KOPT-K1 (cell line): ENCODE measurements around the gene GOT2.
"Not testable (repeated sequence)": the region's sequence is repeated elsewhere in the genome, so short reads cannot be mapped to it uniquely, and the experiment has no call there.

Experiments
- H3K27ac ChIP-seq: fragments of 200-600 bp; sonication (generic); 2 replicates; pipeline ENCODE4 v1.5.1; 2016; ENCODE audit warnings: antibody characterized with exemption, mild to moderate bottlenecking, low read depth, low read length; ENCODE audit not compliant: poor library complexity, severe bottlenecking
- H3K36me3 ChIP-seq: fragments of 200-600 bp; sonication (generic); 2 replicates; pipeline ENCODE4 v1.5.1; 2017; ENCODE audit warnings: antibody characterized with exemption, mild to moderate bottlenecking, low read length, moderate library complexity; ENCODE audit not compliant: insufficient read depth
- H3K9me3 ChIP-seq: fragments of 200-600 bp; sonication (generic); 2 replicates; pipeline ENCODE4 v1.5.1; 2017; ENCODE audit warnings: antibody characterized with exemption, low read length, mild to moderate bottlenecking; ENCODE audit not compliant: insufficient read depth, poor library complexity, severe bottlenecking

The GOT2 gene

DNA sequence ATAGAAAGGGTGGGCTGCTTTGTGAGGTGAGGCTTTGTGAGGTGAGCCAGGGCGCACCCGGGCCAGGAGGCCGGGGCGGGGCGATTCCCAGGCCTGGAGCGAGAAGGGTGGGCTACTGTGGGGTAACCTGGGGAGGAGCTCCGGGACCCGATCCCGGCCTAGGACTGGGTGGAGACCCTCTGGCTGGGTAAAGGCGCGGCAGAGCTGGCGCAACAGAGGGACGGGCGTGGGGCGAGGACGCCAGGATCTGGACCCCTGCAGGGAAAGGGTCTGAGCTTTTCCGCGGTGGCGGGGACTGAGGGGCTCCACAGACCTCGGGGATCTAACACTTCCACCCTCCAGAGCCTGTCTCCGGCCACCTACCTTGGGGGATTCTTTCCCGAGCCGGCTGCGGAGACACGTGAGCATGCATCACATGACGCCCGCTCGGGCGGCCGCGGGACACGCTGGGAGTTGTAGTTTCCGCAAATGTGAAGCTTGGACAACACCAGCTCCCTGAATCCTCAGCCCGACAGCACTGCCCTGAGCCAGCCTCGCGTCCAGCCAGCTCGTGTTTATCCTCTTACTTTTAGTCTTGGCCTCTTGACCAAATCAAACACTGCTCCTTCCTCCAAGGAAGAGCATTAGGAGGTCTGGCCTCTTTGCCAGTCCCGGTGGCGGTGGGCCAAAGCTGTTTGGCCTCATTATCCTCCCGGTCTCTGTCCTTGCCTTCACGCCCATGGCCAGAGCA, 49.6 kb downstream of the GOT2 start, which contains the start of gene SLC38A7:
Gene SLC38A7 (minus strand): TSS at position 417 of the 730 bp plus-strand sequence. CDS start 4,644 bp downstream, outside the sequence.
- H3K9me3 ChIP-seq, result no peaks in the 10 kb centered on the region
- H3K36me3 ChIP-seq, result no peaks in the 10 kb centered on the region
- H3K27ac ChIP-seq, result peak within 1 kb of the TSS; percentile 38

DNA sequence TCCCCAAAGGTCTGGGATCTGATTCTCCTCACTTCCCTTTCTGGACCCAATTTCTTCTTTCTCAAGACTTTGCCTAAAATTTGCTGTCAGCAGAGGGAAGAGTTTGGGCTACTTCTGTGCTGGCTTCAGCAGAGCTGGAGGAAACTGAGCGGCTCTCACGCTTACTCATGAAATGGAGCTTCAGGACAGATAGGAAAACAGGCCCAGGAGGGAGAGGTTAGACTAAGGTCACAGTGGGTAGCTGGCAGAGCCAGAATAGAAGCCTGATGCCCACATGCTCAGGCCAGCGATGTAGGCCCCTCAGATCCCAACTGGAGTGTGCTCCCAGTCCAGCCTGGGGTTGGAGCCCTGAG, 50.1 kb downstream of the GOT2 start:
- no peaks in the 10 kb centered on the region for H3K9me3 ChIP-seq
- peak overlapping the region; percentile 38 for H3K27ac ChIP-seq
- no peaks in the 10 kb centered on the region for H3K36me3 ChIP-seq

DNA sequence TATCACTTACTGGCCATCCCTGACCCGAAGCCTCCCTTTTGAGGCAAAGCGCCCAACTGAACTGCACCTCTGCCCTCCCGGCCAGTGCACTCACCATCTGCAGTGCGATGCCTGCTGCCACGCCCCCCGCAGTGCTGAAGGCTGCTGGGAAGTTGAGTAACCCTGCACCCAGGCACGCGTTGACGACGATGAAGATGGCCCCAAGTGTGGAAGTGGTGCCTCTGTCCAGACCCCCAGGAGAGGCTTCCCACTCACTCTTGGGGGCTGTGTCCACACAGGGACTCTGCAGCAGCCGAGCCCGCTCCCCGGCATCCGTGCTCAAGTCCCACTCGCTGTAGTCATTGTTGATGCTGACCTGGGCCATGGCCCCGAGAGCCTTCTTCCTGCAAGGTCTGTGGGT, 54.4 kb downstream of the GOT2 start:
- Histone ChIP-seq H3K9me3 (no peaks in the 10 kb centered on the region), H3K27ac (no peak overlapping the region), H3K36me3 (peaks cover 25% of the 10 kb centered on the region; the same call in 1 of the 2 replicates)

DNA sequence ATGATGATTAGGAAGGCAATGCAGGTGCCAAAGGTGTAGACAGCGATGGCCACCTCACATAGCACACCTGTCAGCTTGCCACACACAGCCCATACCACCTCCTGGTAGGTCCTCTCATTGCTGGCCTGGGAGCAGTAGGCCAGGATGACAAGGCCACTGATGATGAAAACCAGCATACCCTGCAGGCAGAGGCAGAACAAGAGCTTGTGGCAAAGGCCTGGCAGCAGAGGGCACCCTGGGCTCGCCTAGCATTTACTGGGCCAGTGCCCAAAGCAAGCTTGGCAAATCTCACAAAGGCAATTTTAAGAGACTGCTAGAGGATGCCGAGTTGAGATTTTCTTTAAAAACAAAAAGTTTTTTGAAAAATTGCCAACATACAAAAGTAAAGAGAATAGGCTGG, 55.4 kb downstream of the GOT2 start:
- H3K27ac ChIP-seq, result no peak overlapping the region
- H3K36me3 ChIP-seq, result peaks cover 29% of the 10 kb centered on the region; the same call in 1 of the 2 replicates
- H3K9me3 ChIP-seq, result no peaks in the 10 kb centered on the region

DNA sequence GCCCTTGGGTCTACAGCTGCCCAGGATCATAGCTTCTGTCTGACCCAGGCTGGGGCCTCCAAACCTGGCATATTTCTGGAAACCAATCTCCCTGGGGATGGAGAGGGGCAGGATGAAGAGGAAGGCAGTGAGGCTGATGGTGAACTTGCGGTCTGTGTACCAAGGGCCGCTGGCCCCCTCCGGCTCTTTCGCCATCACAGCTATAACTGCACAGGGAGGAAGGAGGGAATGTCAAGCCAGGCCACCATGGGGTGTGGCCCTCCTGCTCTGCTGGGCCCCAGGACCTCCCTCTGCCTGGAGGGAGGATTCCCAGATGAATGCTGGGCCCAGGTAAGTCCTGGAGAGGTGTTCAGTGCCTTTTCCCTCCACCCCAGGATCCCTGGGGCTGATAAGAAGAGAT, 55.8 kb downstream of the GOT2 start:
- Histone ChIP-seq H3K36me3 (peaks cover 29% of the 10 kb centered on the region; the same call in 1 of the 2 replicates), H3K27ac (no peak overlapping the region), H3K9me3 (no peaks in the 10 kb centered on the region)

DNA sequence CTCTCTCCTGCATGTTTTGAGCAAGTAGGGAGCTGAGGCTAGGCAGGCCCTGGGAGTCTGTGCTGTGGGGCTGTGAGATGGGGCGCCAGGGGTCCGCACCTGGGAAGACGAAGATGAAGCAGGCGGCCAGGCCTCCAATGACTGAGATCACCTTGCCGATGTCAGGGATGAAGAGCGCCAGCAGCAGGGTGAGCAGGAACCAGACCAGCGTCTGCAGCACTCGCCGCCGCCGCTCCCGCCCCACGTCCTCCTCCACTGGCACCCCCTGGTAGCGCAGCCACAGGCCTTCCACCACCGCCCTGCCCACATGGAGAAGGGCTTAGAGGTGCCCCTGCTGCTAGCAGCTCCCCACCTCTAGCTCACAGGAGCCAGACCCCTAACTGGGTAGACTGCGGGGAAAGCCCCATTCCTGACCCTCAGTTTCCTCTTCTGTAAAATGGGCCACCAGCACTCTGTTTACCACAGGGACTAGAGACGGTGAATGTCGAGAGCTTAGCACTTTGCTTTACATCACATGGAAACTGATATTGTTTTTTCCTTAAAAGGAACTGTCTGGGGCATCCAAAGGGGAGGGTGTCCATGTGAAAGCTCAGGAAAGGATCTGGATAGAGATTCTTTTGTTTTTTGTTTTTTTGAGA, 63.1 kb downstream of the GOT2 start:
- H3K36me3 ChIP-seq, result peaks cover 29% of the 10 kb centered on the region; the same call in 1 of the 2 replicates
- H3K9me3 ChIP-seq, result no peaks in the 10 kb centered on the region
- no peak overlapping the region for H3K27ac ChIP-seq

DNA sequence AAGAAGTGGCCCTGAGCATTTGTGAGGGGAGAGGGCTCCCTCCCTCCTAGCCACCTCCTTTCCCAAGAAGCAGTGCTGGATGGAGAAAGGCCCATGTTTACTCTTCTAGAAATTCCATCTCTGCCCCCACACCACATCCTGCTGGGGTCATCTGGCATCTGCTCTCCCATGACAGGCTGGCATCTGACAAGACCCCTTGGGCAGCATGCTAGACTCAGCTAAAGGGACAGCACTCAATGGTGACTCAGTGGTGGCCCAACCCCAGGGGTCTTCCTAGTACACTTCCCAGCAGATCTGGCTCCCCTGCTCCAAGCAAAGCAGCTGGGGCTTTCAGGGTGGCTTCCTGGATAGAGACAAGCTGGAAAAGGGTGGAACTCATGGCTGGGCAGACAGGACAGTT, 63.9 kb downstream of the GOT2 start:
- Histone ChIP-seq H3K36me3 (peaks cover 22% of the 10 kb centered on the region; the same call in 1 of the 2 replicates), H3K9me3 (no peaks in the 10 kb centered on the region), H3K27ac (no peak overlapping the region)

DNA sequence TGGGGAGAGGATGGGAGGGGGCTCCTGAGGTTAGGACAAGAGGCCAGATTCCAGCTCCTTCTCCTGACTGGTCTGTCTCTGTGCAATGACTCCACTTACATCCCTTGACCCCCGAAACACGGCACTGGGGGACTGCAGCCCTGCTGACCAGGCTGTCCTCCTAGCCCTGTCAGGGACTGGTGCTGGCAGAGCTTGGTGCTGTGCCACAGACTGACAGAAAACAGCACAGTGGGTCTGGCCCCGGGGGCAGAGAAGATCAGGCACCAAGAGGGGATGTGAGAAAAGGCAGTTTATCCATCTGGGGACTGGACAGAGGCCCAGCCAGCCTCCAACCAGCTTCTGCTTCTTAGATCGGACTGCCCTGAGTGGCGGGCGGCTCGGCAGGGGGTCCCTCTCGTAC, 68.9 kb downstream of the GOT2 start:
- peaks cover 13% of the 10 kb centered on the region; the same call in 1 of the 2 replicates for H3K36me3 ChIP-seq
- H3K27ac ChIP-seq, result no peak overlapping the region
- H3K9me3 ChIP-seq, result no peaks in the 10 kb centered on the region

DNA sequence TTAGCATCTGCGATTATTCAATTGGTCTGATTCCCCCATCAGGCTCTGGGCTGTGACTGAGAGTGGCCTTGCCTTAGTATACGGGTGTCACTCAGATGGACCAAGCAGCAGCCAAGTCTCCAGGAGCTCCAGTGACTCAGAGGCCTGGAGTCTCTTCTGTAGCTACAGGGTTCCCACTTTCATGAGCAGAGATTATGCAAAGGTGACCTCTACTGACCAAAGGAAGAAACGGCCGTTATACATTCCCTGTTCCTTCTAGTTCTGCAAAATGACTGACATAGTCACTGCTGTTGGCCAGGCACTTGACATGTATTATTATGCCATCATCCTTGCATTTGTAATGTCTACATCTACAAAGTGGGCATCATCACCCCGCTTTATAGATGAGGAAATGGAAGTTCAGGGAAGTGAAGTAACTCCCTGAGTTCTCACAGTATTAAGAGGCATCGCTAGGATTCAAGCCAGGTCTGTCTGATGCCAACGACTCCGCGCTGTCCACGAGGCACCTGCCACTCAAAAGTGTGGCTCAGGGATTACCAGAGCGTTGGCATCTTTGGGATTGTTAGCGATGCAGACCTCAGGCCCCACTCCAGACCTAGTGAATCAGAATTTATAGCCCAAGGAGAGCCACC, 72.8 kb downstream of the GOT2 start:
- Histone ChIP-seq H3K36me3 (no peaks in the 10 kb centered on the region), H3K27ac (no peak overlapping the region), H3K9me3 (no peaks in the 10 kb centered on the region)

DNA sequence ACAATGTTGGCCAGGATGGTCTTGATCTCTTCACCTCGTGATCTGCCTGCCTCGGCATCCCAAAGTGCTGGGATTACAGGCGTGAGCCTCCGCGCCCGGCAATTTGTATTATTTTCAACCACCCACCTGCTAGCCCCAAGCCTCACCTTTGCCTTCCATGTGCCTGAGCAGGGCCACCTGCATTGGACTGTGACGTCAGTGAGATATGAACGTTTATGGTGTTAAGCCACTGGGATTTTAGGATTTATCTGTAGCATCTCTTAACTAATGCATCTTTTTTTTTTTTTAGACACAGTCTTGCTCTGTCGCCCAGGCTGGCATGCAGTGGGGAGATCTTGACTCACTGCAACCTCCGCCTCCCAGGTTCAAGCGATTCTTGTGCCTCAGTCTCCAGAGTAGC, 74.2 kb downstream of the GOT2 start:
- H3K27ac ChIP-seq, H3K9me3 ChIP-seq, H3K36me3 ChIP-seq: not testable (repeated sequence)

DNA sequence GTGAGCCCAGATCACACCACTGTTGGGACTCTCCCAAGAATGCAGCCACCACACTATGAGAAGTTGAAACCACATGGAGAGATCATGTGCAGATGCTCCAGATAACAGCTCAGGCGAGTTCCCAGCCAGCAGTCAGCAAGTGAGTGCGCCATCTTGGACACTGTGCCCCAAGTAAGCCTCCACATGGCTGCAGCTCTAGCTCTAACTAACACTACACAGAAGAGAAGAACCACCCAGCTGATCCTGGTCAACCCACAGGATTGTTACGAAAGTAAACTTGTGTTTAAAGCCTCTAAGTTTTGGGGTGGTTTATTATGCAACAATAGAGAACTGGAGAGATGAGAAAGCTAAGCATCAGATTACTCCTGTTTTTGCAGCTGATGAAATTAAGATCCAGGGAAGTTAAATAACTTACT, 75.3 kb downstream of the GOT2 start:
- H3K27ac ChIP-seq, result no peak overlapping the region
- no peaks in the 10 kb centered on the region for H3K9me3 ChIP-seq
- no peaks in the 10 kb centered on the region for H3K36me3 ChIP-seq
